ENCODE measurements around the gene ZNF100.

DNA sequence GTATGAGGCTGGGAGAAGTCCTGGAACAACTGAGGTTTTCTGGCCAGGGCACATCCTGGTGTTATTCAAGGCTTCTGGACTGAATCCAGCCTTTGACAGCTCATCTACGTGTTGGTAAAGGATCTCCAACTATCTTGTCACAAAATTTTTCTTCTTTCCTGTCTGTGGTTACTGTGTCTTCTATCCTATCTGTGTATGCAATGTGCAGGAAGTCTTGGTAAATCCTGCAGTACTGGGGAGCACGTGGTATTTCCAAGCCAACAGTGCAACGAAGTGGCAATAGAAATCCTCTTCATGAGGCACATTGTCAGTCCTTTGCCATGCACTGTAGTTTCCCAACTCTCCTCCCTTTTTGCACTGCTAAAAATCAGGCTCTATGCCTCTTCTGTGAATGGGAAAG, 86.7 kb downstream of the ZNF100 start:
- TF ChIP-seq, protein P1, sequence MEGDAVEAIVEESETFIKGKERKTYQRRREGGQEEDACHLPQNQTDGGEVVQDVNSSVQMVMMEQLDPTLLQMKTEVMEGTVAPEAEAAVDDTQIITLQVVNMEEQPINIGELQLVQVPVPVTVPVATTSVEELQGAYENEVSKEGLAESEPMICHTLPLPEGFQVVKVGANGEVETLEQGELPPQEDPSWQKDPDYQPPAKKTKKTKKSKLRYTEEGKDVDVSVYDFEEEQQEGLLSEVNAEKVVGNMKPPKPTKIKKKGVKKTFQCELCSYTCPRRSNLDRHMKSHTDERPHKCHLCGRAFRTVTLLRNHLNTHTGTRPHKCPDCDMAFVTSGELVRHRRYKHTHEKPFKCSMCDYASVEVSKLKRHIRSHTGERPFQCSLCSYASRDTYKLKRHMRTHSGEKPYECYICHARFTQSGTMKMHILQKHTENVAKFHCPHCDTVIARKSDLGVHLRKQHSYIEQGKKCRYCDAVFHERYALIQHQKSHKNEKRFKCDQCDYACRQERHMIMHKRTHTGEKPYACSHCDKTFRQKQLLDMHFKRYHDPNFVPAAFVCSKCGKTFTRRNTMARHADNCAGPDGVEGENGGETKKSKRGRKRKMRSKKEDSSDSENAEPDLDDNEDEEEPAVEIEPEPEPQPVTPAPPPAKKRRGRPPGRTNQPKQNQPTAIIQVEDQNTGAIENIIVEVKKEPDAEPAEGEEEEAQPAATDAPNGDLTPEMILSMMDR (IDR thresholded peaks at IDR 0.05; ENCODE audit: poor library complexity, severe bottlenecking): no peak
- TF ChIP-seq TAF1 (IDR thresholded peaks at IDR 0.05; ENCODE audit: low read depth) (no peak), EP300 (conservative IDR thresholded peaks at IDR 0.05; ENCODE audit: poor library complexity, severe bottlenecking) (no peak), RAD21 (conservative IDR thresholded peaks at IDR 0.05) (no peak), POLR2AphosphoS5 (IDR thresholded peaks at IDR 0.05) (no peak), MXI1 (conservative IDR thresholded peaks at IDR 0.05; ENCODE audit: poor library complexity, severe bottlenecking) (no peak), EZH2 (IDR thresholded peaks at IDR 0.05; ENCODE audit: borderline replicate concordance, insufficient read depth, low read length, poor library complexity, severe bottlenecking) (no peak)
- TF ChIP-seq, protein P2, sequence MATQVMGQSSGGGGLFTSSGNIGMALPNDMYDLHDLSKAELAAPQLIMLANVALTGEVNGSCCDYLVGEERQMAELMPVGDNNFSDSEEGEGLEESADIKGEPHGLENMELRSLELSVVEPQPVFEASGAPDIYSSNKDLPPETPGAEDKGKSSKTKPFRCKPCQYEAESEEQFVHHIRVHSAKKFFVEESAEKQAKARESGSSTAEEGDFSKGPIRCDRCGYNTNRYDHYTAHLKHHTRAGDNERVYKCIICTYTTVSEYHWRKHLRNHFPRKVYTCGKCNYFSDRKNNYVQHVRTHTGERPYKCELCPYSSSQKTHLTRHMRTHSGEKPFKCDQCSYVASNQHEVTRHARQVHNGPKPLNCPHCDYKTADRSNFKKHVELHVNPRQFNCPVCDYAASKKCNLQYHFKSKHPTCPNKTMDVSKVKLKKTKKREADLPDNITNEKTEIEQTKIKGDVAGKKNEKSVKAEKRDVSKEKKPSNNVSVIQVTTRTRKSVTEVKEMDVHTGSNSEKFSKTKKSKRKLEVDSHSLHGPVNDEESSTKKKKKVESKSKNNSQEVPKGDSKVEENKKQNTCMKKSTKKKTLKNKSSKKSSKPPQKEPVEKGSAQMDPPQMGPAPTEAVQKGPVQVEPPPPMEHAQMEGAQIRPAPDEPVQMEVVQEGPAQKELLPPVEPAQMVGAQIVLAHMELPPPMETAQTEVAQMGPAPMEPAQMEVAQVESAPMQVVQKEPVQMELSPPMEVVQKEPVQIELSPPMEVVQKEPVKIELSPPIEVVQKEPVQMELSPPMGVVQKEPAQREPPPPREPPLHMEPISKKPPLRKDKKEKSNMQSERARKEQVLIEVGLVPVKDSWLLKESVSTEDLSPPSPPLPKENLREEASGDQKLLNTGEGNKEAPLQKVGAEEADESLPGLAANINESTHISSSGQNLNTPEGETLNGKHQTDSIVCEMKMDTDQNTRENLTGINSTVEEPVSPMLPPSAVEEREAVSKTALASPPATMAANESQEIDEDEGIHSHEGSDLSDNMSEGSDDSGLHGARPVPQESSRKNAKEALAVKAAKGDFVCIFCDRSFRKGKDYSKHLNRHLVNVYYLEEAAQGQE (IDR thresholded peaks at IDR 0.05; ENCODE audit: borderline replicate concordance): no peak

Data from neural cell (in vitro differentiated cells).